Parietal lobe (tissue), 2 donors: Measurements from ENCODE around the gene NPC1. TPM values are rescaled to one million over a fixed set of nuclear protein-coding genes. Genes with fewer than 3 reads are reported as not detected.

Source experiments
- small RNA-seq: library from RNA; depleted of rRNA; stranded (forward); fragments of <200 nt; gene quantifications from one replicate; pipeline ENCODE3, GENCODE V24; 2014; ENCODE audit warnings: low replicate concordance
- total RNA-seq: library from RNA; depleted of rRNA; stranded (reverse); fragments of >200 nt; gene quantifications from one replicate; pipeline ENCODE4 v1.2.3, GENCODE V29; 2014

NPC1 gene
- 56.7 TPM for total RNA-seq

GRCh38 chr18:23586249-23587196 lies at the start of gene NPC1:
TSS of gene NPC1 (minus strand) at chr18:23586506. CDS start at chr18:23586343, 163 bp downstream.

GRCh38 chr18:23503038-23503962 lies 83.0 kb downstream of the NPC1 start, which contains the start of gene RMC1:
TSS of gene RMC1 (plus strand) at chr18:23503511. CDS start at chr18:23503619, 108 bp downstream.

Small RNA genes within 50 kb of the gene (small RNA-seq; reads per million reads assigned to genes)
- gene AC026634.1, result not detected
- not detected for gene RF00019

Other genes with a start within 250 kb of the NPC1 start
- gene RIOK3, start 133.2 kb downstream of the NPC1 start, total RNA-seq, result 62.6 TPM
- 32.6 TPM for gene RMC1, start 83.0 kb downstream of the NPC1 start, total RNA-seq
- 5.3 TPM for gene ANKRD29, start 76.4 kb upstream of the NPC1 start, total RNA-seq
- 6.6 TPM for gene LAMA3, start 102.9 kb upstream of the NPC1 start, total RNA-seq